HG03442 (cell line): ENCODE data around the gene EGLN3.
"Not testable (repeated sequence)": the region's sequence is repeated elsewhere in the genome, so short reads cannot be mapped to it uniquely, and the experiment has no call there.

Source experiments
- ATAC-seq: cut with Tn5 transposase; IDR thresholded peaks from one replicate; pipeline ENCODE4 v1.9.1; 2021; ENCODE audit warnings: mild to moderate bottlenecking, moderate library complexity; ENCODE audit not compliant: unreplicated experiment

The EGLN3 gene

DNA sequence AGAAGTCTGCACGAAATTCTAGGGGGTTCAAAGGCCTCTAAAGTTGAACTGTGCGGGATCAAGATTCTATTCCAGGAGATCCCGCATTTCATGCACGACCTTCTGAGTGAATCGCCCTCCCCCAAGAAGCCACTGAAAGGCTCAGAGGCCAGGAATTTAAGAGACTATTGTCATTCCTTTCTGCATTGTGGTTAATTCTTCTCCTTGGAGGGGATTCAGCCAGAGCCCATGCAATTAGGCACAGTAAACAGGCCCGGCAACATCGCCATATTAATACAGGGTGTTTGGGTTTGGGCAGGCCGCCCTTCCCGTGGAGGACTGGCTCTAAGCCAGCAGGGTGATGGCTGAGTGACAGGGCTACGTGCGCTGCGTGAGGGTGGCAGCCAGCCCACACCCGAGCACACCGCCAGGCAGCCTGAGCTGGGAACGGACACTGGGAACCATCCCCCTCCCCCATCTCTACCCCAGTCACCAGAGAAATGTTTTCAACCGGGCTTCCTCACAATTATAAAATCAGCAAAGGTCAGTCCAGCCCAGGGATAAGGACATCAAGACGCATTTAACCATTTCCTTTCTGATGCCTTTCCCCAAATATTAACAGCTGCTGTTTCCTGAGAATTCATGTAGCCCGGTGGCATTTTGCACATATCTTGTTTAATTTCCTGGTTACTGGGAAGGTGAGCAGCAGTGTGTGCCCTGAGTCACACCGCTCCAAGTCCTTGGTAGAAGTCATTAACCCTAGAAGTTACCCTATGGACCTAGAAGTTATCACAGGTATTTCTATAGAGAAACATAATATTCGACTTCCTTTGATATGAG lies 12.5 kb downstream of the EGLN3 start:
- ATAC-seq = peak; percentile 57

GRCh38 chr14:33936391-33936790 lies 14.5 kb downstream of the EGLN3 start:
- no peak for ATAC-seq

- no peak for ATAC-seq
Measured at GRCh38 chr14:33934938-33935337, 15.9 kb downstream of the EGLN3 start.

DNA sequence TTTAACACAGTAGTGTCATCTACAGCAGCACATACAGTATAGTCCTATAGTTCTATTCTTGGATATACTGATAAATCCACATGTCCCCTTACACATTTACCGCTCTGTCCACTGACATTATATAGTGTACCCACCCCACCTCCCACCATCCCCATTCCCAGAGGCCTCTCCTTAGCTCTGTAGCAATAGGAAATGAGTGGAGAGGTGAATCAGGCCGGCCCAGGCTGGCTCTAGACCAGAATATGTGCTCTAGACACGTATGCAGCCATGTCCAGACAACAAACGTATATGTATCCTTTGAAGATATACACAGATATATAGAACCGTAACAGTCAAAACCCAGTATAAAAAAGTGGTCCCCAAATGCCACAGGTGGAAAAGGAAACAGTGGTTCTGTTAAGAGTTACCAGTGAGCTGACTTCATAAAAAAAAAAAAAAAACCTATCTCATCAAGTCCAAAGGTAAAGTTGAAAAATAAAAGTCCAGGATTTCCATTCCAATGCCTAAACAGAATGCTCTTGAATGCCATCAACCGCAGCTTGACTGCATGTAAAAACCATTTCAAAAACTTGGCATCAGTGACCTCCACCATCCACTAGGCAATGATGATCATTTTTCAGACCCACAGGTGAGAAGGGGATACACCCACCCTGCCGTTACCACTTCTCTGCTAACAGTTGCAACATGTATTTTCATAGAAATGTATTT lies 16.7 kb downstream of the EGLN3 start:
- no peak for ATAC-seq

- no peak for ATAC-seq
Measured at GRCh38 chr14:33933386-33933933, 17.4 kb downstream of the EGLN3 start.

DNA sequence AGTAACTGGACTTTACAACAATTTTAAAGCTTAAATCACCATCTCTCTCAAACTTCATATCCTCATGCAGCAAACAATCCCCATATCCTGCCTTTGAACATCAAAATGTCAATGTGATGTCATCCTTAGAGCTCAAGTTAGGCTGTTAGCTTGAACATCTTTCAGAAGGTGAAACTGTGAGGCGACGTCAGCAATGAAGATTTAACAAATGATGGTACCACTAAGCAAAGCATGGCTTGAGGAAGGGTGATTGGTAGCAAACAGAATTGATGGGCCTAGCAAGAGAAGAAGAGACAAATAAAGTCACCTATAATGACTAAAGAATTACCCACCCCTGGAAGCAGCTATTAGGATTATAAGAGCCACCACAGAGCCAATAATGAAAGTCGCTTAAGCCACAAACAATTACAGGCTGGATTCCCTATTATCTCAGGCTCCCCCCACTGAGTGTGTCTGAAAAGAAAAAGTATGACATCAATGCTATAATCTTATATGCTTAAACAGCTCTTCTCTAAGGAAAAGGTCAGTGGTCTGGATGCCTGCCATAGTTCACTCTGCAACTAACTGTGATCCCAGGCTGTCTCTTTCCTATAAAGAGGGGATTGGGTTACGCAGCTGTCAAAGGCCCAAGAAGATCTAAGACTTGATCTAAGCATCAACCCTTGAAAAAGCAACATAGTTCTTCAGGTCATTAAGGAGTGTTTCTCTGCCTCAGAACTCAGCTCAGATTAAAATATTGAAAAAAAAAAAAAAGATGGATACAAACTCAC lies 18.1 kb downstream of the EGLN3 start:
- ATAC-seq = no peak

GRCh38 chr14:33932033-33932432 lies 18.8 kb downstream of the EGLN3 start:
- no peak for ATAC-seq

DNA sequence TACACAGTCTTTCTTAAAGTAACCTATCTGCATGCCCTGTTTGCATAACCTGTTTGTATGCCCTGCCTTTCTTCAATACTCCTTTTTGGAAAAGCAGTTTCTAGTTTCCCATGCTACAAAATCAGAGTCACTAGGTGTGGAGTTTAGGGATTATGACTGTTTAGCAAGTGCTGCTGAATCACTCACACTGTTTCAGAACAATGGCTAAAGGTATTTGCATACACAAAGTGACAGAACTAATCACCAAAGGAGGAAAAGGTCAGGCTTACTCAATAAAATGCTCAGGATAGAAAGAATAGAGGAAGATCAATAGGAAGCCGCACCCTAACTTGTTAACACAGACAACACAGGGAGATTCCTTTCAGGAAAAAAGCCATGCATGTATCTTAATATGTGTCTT lies 19.4 kb downstream of the EGLN3 start:
- no peak for ATAC-seq

GRCh38 chr14:33930439-33930838 lies 20.4 kb downstream of the EGLN3 start:
- ATAC-seq = no peak

GRCh38 chr14:33929799-33930408 lies 21.0 kb downstream of the EGLN3 start:
- no peak for ATAC-seq

DNA sequence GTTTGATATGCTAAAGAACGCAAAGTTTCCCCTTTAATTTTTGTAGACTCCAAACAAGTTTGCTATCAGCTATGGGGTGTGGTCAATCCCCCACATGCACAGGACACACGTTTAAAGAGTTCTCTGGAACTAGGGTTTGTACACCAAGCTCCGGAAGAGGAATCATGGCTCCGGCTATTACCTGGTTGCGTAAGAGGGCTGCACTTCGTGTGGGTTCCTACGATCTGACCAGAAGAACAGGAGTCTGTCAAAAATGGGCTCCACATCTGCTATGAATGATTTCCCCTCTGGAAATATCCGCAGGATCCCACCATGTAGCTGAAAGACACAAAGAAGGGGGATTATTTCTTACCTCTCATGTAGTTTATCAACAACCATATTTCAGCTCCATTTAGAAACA lies 22.0 kb downstream of the EGLN3 start:
- ATAC-seq = no peak

- ATAC-seq = no peak
Measured at GRCh38 chr14:33927944-33928343, 22.9 kb downstream of the EGLN3 start.

DNA sequence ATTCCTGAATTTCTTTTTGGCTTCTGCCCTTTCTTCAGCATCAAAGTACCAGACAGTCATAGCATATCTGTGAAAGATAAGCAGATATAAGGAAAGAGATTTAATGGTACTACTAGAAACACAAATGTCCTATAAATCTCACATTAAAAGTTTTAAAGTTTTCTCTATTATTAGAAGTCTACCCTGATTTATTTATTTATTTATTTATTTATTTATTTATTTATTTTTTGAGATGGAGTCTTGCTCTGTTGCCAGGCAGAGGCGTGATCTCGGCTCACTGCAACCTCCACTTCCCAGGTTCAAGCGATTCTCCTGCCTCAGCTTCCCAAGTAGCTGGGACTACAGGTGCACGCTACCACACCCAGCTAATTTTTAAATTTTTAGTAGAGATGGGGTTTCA lies 23.9 kb downstream of the EGLN3 start:
- not testable (repeated sequence) for ATAC-seq

DNA sequence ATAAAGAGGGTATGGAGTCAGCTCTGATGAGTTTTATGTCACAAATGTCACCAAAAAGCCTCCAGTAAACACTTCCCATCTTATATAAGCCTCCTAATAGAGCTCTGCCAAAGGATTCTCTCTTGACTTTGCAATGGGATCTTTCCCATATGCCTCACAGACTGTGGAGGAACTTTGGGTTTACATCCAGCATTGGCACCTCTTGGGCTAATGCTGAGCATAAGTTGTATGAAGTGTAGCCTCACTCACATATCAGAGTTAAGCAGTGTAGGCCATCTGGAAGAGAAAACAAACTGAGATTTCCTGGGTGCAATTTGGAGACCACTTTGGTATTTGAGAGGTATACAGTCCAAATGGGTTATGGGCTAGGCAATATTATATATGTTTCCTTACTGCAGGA lies 24.9 kb downstream of the EGLN3 start:
- no peak for ATAC-seq

- ATAC-seq = no peak
Measured at GRCh38 chr14:33925235-33925634, 25.6 kb downstream of the EGLN3 start.

DNA sequence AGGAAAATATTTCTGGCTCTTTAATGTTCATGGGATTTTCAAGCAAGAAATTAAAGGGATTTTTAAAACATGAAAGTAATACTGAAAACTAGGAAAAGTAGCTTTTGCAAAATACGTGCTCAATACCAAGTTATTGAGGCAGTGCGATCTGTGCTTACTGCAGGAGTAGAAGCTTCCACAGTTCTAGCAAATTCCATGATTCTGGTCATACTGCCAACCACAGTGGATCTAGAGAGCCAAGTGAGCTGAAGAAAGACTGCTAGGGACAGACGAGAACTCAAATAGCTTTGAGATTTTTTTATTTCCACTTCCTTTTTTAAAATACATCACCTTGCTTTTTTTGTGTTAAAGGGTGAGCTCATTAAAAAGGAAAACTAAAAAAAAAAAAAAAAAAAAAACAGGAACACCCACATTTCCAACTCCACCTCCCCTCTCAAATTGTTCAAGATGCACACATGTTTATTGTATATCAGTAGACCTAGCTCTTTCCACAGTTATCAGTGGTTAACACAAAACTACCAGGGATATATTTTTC lies 26.2 kb downstream of the EGLN3 start:
- no peak for ATAC-seq

DNA sequence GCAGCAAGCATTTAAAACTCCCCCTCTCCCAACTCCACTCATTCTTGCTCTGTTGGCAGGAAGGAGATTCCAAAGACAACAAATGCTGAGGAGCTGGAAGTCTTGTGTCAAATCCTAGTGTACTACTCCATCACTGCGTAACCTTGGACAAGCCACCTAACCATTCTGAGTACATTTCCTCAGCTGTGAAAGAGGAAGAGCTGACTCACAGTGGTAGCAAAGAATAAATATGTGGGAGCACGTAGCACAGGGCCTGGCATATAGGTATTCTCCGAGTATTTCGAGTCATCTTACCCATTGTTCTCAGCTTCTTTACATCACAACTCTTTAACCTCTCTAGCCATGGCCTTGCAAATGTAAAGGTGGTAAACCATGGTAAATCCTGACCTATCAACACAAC lies 28.7 kb downstream of the EGLN3 start:
- no peak for ATAC-seq

DNA sequence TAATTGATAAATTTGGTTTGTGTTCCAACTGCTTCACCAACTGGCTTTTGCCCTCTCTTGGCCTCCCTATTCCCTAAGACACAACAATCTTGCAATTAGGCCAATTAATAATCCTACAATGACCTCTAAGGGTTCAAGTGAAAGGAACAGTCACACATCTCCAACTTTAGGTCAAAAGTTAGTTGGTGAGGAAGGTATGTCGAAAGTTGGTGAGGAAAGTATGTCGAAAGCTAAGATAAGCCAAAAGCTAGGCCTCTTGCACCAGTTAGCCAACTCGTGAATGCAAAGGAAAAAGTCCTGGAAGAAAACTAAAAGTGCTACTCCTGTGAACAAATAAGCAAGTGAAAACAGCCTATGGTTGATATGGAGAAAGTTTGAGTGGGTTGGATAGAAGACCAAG lies 32.6 kb downstream of the EGLN3 start:
- no peak for ATAC-seq

GRCh38 chr14:33917661-33918060 lies 33.2 kb downstream of the EGLN3 start:
- no peak for ATAC-seq

DNA sequence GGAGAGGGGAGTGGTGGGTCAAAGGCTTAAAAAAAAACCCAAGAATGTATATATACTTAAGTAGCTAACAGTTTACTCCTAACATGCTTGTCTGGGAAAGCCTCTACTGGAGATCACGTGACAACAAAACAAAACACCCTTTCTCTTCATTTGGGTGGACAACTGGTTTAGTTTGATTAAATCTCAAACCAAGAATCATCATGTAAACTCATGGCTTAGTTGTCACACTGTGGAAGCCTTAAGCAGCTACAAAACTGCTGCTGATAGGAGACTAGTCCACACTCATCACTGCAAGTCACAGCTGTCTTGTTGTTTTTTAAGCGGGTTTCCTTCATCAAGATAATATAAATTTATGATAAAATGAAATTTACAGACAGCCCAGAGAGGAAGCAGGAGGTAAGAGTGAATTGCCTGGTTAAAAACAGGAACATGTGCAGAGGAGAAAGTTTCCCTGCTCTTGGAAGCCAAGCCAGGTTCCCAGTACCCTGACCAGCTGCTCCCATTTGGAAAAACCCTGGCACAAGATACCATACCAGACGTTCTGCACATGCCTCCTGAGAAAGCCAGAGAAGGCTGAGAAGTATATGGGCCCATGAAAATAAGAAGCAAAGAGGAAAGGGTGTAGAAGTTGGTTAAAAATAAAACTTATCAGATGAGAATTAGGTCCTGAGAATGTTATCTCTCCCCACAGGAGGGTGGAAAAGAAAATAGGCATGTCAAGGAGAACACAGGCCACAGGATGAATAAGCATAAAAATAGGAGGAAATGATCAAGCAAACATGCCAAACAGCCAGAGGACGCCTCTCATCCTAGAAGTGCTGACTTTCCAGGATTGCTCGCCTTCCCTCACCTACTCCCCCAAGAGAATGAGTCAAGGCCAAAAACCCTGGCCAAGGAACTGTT lies 34.0 kb downstream of the EGLN3 start:
- ATAC-seq = no peak
